GM21619 (cell line): Measurements from ENCODE around the gene TBC1D21.

Experiments used
- ATAC-seq: cut with Tn5 transposase; IDR thresholded peaks from one replicate; pipeline ENCODE4 v1.9.1; 2021; ENCODE audit not compliant: unreplicated experiment

Gene TBC1D21, protein sequence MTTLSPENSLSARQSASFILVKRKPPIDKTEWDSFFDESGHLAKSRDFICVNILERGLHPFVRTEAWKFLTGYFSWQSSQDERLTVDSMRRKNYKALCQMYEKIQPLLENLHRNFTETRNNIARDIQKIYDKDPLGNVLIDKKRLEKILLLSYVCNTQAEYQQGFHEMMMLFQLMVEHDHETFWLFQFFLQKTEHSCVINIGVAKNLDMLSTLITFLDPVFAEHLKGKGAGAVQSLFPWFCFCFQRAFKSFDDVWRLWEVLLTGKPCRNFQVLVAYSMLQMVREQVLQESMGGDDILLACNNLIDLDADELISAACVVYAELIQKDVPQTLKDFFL

DNA sequence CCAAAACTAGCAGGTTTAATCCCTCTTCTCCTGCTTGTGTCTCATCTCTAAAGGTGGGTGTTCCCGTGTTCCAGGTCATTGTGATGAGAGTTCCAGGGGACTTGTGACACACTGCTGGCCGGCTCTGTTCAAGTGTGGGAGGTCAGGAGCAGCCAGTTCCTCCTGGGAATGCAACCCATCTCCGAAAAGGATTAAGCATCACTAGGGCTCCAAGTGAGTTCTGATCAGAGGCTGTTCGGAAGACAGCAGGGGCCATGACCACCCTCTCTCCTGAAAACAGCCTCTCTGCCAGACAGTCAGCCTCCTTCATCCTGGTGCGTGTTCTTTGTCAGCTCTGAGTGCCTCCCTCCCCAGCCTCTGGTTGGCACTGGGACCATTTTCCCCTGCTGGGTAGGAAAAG lies at the start of gene TBC1D21:
Gene TBC1D21, plus strand, starts transcription at position 109 of the 400 bp plus-strand sequence. Its CDS starts 146 bp downstream, at position 255.
- no peak for ATAC-seq

DNA sequence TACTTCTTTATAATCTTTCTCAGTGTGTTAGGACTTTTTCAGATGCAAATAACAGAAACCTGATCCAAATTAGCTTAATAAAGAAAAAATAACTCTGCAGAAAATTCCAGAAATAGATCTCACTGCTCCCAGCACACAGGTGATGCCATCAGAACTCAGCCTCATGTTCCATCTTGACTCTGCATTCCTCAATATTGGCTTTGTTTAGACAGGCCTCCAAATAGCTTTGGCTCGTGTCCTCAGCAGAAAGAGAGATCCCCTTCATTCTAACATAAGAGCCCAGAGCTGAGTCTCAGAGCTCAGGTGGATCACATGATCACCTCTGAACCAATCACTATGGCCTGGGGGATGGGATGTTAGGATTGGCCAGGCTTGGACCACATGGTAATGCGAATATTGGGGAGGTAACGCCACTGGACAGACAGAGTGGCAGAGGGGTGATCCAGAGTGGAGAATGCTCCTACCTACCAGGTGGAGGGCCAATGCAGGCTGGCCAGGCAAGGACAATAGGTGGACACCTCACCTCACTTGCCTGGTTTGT lies 46.6 kb upstream of the TBC1D21 start:
- ATAC-seq = no peak

DNA sequence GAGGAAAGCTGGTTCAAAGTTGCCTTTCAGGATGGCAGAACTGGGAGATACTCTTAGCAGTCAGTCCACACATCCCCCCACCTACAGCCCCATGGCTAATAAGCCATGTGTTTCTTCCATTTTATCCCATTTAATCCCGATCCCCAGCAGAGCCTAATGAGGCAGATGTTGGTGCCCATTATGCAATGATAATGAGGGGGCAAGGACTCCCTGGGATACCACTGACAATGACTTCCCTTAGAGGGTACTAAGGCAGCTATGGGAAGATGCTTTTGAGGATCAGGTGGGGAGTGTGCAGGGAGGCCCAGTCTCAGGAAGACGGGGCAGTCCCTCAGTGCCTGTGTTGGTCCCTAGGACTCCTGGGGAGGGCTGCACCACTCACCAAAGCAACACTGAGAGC lies 43.8 kb upstream of the TBC1D21 start:
- ATAC-seq = no peak

DNA sequence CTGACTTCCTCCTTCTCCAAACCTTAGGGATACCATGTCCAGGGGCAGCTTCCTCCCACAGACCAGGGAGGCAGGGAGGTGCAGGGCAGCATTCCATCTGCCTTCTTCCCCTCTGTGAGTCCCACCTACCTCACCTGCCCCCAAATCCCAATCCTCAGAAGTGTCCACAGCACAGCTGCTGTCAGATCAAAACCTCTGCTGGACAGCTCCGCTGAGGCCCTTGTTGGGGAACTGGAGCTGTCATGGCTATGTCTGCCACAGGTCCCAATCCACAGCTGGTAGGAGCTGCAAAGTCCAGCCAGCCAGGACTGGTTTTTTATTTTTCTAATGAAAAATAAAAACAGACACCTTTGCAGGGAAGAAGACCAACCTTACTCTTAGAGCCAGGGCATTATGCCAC lies 40.7 kb upstream of the TBC1D21 start:
- ATAC-seq = no peak

DNA sequence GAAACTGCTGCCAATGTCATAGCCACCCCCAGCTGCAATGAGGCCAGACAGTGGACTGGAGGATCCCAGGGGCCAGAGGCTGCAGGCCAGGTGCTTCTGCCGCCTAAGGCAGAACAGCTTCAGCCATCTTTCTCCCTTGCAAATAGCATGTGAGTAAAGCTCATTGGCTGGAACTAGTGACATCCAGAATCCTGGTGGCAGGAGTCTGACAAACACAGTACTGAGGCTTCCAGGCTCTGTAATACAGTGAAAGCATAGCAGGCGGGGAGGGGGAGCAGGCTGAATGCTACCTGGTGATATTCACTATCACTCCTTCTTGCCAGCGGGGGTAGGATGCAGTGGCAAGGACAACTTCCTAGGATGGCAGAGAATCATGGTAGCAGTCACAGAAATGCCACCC lies 36.5 kb upstream of the TBC1D21 start:
- no peak for ATAC-seq

DNA sequence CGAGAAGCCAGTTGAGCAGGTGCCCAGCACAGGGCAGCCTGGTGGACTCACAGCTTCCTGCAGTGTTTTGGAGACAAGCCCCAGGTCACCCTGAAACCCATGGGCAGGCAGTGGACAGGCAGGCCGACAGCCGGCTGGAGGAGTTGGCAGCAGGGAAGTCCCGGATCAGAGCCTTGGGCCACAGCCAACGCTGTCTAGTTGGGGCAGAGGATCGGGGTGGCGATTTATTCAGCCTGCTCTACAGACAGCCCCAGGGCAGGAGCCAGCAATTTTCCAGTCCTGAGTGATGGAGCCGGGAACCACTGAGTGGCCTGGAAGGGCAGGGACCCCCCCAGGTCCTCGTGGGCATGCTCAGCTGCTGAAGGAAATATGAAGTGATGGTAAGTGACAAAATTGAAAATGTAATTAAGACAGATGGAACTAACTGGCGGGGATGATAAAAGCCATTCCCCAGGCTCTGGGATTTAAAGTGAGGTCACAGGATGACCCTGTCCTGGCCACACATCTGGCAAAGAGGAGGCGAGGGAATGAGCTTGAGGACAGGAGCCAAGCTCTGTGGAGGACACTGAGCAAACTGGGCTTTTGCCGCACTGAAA lies 34.4 kb upstream of the TBC1D21 start:
- no peak for ATAC-seq

DNA sequence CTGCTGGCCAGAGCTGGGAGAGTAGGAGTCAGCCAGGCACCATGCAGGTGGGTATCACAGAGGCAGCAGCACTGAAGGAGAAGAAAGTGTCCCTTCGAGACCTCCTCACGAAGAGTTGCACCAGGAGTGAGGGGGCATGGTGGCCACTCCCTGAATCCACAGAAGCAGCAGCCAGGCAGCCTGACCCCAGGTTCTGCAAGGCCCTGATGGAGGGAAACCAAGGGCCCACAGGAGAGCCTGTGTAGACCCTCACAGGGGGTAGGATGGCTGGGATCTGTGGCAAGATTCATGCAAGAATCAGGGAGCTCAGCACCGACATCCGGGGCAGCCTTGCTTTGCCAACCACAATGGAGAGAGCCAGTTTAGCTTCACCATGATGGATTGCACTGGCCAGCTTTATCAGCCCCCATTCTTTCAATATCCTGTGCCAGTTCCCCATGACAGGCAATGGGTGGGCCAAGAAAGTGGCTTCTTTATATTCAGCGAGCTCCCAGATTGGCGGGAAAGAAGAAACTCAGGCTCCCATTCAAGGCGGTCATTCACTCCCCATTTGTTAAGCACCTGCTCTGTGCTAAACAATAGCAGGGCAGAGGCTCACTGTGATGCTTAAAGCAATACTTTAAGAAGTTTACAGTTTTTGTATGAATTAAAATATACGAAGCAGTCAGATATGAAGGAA lies 33.5 kb upstream of the TBC1D21 start:
- no peak for ATAC-seq

DNA sequence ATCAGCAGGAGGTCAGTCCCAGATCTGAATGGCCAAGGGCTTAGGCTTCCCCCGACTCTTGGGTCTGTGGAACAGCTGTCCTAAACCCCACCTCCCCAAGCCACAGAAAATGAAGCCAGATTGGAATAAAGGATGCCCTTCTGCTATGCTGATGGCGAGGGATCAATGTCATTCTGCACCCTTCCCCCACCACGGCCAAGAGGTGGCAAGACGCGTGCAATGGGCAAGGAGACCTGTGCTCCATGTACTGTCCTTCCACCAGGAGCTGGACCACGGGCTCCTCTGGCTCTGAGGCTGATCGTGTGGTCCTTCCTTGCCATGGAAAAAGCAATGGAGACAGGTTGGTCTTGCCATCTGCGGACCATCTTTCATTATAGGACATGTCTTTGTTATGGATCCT lies 32.6 kb upstream of the TBC1D21 start:
- no peak for ATAC-seq

DNA sequence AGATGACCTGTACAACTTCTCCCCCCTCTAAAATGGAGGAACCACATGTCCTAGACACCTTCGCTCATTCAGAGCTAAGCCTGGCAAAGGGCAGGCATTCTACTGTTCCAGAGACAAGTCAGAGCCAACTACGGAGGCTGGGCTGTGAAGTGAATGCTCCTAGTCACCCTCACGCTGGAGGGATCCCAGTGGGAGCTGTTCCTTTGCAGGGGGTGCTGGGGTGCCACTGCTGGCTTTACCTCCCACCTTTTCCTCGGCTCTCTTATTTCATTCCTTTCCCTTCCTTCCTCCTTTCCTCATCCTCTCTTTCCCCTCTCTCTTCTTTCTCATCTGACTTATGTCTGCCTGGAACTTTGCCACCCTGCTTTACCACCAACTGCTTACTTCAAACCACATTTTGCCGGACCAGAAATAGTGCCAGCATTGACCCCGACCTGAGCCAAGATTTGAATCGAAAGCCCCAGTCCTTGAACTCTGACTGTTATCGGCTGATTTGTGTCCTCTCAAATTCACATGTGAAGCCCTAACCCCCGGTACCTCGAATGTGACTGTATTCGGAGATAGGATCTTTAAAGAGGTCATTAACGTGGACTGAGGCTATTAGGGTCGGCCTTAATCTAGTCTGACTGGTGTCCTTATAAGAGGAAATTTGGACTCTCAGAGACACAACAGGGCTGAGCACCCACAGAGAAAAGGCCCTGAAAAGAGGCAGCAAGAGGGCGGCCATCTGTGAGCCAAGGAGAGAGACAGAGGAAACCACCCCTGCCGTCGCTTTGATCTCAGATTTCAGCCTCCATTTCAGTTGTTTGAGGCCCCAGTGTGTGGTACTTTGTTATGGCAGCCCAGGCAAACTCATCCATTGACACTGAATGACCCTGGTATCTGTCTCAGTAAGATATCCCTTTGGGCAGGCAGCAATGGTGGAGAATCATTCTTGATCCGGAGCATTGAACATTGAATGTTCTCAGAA lies 31.3 kb upstream of the TBC1D21 start:
- ATAC-seq = no peak

DNA sequence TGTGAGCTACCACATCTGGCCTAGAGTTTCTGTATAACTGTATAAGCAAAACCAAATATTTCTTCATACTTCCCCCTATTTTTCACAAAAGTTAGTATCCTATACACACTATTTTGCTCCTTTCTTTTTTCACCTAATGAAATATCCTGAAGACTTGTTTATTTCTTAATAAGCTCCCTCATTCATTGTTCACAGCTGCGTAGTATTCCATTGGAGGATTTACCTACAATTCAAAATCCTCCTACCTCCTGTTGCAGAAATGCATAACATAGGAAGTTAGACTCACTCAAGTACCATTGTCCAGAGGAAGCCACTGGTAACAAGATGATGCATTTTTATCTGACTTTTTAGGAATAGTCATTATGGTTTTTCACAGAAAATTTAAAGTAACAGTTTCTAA lies 29.6 kb upstream of the TBC1D21 start:
- no peak for ATAC-seq

DNA sequence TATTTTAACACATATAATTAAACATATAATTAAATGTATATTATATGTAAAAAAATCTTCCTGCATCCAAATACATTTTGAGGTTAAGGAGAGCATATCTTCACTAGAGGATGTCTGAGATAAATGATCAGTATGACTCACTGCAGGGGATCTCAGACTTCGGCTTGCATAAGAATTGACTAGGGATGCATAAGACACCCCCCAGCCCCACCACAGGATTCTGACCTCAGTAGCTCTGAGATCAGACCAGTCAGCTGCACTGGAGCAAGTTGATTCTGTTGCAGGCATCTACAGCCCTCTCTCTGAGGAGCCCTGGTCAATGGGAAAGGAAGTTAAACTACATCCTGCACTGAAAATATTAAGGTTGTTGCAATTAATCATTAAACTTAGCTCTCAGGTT lies 29.0 kb upstream of the TBC1D21 start:
- no peak for ATAC-seq

DNA sequence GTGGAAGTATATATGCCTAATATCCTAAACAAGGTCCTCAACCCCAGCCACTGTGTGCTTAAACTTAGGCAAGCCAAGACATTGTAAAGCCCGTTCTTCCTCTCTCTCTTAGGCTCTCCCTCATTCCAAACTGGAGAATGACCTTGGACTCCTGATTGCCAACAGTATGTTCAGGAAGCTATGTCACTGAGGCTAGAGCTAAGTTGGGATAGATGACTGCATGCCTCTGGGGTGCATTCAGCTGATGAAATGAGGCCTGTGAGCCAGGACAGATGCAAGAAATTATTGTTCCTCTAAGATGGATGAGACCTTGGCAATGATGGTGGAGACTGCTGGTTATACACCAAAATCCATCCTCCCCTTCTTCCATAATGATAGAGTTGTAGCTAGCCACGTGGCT lies 27.9 kb upstream of the TBC1D21 start:
- no peak for ATAC-seq

DNA sequence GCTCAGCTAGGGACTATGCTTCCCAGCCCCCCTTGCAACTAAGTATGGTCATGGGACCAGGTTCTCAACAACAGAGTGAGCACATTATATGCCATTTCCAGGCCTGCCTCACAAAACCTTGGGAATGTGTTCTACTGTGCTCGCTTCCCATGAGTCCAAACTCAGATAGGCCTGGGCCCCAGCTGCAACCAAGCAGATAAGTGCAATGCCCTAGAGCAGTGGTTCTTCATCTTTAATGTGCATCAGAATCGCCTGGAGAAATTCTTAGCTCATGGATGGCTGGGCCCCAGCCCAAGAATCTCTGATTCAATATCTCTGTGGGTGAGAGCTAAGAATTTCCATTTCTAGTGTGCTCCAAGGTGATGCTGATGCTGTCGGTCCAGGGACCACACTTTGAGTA lies 27.5 kb upstream of the TBC1D21 start:
- ATAC-seq = no peak

DNA sequence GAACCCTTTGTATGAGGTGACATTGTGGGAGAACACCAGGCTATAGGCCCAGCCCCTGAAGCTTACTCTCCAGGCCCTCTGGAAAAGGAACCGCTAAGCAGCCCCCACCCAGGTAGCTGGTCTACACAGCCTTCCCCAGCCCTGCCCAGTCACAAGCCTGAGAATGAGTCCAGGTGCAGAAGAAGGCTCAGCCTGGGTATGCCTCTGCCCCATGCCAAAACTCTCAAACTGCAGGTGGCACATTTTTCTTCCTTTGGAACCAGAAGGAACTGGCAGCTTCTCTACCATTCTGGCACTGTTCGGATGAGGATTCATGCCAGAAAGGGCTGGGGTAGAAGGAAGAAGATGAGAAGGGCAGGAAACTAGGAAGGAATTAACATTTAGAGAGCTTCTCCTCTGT lies 23.7 kb upstream of the TBC1D21 start:
- no peak for ATAC-seq

DNA sequence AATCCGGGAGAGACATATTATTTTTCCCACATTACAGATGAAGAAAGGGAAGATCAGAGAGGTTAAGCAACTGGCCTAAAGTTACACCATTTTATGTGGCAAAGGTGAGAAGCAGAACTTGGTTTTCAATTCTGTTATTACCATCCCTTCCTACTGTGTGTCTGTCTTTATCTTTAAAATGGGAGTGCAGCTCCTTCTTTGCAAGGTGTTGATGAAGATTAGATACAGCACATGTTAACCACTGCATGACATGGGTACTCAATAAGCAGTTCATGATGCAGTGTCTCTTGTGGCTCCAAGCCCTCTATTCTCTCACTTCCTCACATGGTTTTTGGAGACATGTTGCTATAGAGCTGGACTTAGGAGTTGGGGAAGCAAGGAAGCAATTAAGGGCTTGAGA lies 23.1 kb upstream of the TBC1D21 start:
- ATAC-seq = no peak

DNA sequence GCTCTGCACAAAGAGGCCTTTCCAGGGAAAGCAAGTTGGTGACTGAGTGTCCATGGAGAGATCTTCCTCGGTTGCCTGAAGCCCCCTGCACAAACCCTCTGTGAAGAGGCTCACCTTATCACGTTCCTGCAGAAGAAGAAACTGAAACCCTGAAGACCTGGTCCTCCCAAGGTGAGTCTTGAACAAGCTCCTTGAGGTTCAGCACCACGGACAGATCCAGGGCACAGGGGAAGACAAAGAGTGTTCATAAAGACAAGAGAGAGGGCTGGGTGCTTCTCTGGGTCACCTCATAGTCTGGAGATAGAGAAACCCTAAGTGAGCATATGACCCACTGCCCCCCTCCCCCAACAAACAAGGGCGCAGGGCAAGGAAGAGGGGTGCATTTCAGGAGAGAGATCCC lies 21.7 kb upstream of the TBC1D21 start:
- ATAC-seq = no peak

DNA sequence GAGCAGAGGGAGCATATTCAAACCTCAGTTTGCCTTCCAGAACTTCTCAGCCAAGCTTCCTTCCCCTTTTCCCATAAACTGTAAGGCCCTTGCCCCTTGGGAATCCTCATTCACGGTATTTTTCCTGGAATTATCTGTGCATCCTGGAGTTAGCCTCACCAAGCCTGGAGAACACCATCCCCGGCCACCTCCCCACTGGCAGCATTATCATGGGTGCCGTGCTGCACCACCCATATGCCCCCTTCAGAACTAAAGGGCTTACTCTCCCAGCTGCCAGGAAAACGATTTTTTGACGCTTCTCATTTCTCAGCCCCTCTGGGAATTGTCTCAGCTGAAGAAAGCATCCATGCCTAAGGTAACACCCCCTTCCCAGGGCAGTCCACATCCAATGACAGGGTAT lies 20.9 kb upstream of the TBC1D21 start:
- no peak for ATAC-seq

DNA sequence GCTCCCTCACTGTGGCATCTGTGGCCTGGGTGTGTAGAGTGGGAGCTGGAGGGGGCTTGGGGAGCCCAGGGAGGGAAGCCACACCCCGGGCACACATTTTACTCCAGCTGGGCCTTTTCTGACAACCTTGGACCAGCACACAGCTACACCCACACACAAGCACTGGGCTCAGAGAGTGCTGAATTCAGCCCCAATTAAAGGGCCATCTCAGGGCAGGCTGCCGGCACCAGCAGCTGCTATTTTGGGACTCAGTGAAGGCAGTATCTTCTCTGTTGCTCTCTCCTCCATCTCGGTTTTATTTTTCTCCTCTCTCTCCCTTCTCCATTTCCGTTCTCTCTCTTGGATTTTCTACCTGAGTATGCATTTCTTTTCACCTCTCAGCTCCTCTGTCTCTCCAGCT lies 19.1 kb upstream of the TBC1D21 start:
- ATAC-seq = no peak

DNA sequence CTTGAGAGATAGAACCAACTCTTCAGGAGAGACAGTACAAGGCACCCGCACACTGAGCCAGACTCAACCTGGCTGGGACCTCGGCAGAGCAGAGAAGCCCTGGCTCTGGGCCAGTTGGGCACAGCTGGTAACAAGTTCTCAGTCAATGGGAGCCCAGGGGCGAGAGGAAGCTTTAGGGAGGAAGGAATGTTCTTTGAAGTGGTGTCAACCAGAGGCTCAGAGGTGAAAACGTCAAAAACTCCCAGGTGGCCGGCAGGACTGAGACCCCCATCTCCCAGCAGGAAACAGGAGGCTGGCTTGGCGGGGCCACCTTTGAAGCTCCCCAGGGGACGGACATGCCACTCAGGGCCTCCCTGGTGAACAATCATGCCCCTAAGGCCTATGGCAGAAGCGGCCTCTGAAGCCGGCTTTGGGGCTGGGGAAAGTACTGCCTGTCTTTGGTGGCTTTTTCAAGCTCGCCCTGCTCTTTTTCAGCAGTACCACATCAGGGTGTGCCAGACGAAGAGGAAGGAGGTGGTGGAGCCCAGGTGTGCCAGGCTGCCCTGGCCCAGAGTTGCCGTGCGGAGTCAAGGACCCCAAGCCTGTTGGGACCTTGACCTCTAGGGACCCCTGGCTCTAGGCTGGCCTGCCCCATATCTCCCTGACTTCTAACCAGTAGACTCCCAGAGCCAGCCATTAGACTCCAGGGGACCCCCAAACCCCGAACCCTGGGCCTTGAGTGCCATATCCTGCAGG lies 16.7 kb upstream of the TBC1D21 start:
- no peak for ATAC-seq

DNA sequence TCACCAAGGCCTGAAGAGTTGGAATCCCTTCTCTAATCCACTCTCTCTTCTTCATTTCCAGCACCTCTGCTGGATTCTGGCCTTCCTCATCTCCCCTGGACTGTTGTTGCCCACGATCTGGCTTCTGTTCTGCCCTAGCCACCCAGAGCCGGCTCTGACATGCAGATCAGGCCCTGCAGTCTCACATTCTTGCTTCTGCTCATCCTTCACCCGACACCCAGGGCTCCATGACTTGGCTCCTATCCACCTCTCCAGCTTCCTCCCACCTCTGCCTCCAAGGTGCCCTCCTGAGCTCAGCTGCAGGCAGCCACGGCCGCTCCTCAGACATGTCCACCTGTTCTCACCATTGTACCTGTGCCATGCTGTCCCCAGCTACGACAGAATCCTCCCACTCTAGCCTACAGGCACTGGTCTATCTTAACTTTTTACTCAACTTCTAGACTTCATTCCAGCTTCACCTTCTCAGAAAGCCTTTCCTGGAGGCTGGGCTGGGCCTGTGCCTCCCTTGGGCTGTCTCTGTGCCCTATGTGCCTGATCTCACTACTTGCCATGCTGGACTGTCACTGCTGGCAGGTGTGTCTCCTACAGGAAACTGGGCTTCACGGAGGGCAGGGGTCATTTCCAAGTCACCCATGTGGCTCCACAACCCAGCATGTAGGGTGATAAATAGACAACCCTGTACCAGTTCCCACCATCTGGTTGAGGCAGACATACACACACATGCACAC lies 16.0 kb upstream of the TBC1D21 start:
- ATAC-seq = no peak
